Transverse colon (tissue), 4 donors: Measurements from ENCODE around the gene IDS.

ENCODE experiments used
- CTCF ChIP-seq, 5 experiments: fragments of 200-600 bp in 3 of 5; fragments of 450-650 bp in 2 of 5; sonication (generic) in 3 of 5; IDR thresholded peaks; 1 replicate in 2 of 5; 2 replicates in 3 of 5; pipeline ENCODE4 v1.5.1; 2016 to 2017; ENCODE audit warnings: antibody characterized with exemption in 5 of 5, inconsistent platforms in 3 of 5, mild to moderate bottlenecking in 2 of 5, moderate library complexity in 1 of 5
- EP300 ChIP-seq: sonication (generic); formaldehyde crosslinking; IDR thresholded peaks from one replicate; pipeline ENCODE4 v1.6.1; 2017; ENCODE audit warnings: antibody characterized with exemption, low read depth
- POLR2A ChIP-seq: fragments of 450-650 bp; IDR thresholded peaks from one replicate; pipeline ENCODE4 v1.6.1; 2016; ENCODE audit warnings: antibody characterized with exemption, mild to moderate bottlenecking, moderate library complexity
- POLR2AphosphoS5 ChIP-seq, 3 donors: sonication (generic); formaldehyde crosslinking; IDR thresholded peaks; one replicate each; pipeline ENCODE4 v1.6.1; 2016; ENCODE audit warnings: antibody characterized with exemption in 3 of 3

GRCh38 chrX:149433051-149433450 lies 72.1 kb downstream of the IDS start:
- no peak for TF ChIP-seq CTCF (IDR thresholded peaks at IDR 0.05)
- TF ChIP-seq POLR2AphosphoS5 (IDR thresholded peaks at IDR 0.05) = no peak
- no peak for TF ChIP-seq POLR2A
- TF ChIP-seq EP300 = no peak
